Gastrocnemius medialis (tissue), 4 donors: ENCODE measurements around the gene FABP2.

Experiments
- CTCF ChIP-seq, 5 experiments: fragments of 450-650 bp in 3 of 5; fragments of 200-600 bp in 2 of 5; sonication (generic) in 2 of 5; IDR thresholded peaks in 4 of 5; conservative IDR thresholded peaks in 1 of 5; 1 replicate in 4 of 5; 2 replicates in 1 of 5; pipeline ENCODE4 v1.5.1; 2016 to 2019; ENCODE audit warnings: antibody characterized with exemption in 5 of 5, mild to moderate bottlenecking in 3 of 5, moderate library complexity in 3 of 5
- POLR2A ChIP-seq, 2 donors: fragments of 450-650 bp; IDR thresholded peaks; one replicate each; pipeline ENCODE4 v1.6.1; 2017; ENCODE audit warnings: antibody characterized with exemption in 2 of 2, mild to moderate bottlenecking in 2 of 2, moderate library complexity in 2 of 2

- TF ChIP-seq CTCF (IDR thresholded peaks at IDR 0.05 in 4 of 5, conservative IDR thresholded peaks at IDR 0.05 in 1 of 5): no peak
- TF ChIP-seq POLR2A (IDR thresholded peaks at IDR 0.05): no peak
Measured at GRCh38 chr4:119313237-119313636, 8.7 kb downstream of the FABP2 start.
